T-helper 9 cell (primary cell): ENCODE measurements around the gene SAYSD1.

Experiments used
- DNase-seq: peaks from one replicate; pipeline ENCODE4 v3.0.0-alpha.2; 2020

The SAYSD1 gene

GRCh38 chr6:39056681-39057080 is 58.3 kb downstream of the SAYSD1 start:
- DNase-seq = no peak

DNA sequence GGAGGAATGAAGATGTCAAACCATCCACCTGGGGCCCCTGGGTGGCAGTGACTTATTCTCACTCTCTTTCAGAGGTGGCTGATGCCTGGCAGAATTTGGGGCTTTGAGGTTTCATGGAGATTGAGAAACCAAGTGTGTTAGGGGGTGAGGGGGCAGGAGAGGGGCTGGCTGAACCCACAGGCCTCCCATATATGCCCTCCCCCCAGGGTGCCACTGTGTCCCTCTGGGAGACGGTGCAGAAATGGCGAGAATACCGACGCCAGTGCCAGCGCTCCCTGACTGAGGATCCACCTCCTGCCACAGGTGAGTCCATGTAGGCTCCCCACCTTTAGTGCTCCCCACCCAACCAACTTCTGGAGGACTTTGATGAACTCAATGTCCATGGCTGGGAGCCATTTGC is 58.8 kb downstream of the SAYSD1 start:
- no peak for DNase-seq

- no peak for DNase-seq
These were observed 59.3 kb downstream of the SAYSD1 start for GRCh38 chr6:39055661-39056060.

GRCh38 chr6:39054577-39055142 is 60.3 kb downstream of the SAYSD1 start:
- no peak for DNase-seq
